ENCODE measurements around the gene MSRB1. TPM values are rescaled to one million over a fixed set of nuclear protein-coding genes. Genes with fewer than 3 reads are reported as not detected.
"Not testable (repeated sequence)": the region's sequence is repeated elsewhere in the genome, so short reads cannot be mapped to it uniquely, and the experiment has no call there.

Gene MSRB1
- total RNA-seq, 1 experiment from 2014 or later, result 116 TPM

DNA sequence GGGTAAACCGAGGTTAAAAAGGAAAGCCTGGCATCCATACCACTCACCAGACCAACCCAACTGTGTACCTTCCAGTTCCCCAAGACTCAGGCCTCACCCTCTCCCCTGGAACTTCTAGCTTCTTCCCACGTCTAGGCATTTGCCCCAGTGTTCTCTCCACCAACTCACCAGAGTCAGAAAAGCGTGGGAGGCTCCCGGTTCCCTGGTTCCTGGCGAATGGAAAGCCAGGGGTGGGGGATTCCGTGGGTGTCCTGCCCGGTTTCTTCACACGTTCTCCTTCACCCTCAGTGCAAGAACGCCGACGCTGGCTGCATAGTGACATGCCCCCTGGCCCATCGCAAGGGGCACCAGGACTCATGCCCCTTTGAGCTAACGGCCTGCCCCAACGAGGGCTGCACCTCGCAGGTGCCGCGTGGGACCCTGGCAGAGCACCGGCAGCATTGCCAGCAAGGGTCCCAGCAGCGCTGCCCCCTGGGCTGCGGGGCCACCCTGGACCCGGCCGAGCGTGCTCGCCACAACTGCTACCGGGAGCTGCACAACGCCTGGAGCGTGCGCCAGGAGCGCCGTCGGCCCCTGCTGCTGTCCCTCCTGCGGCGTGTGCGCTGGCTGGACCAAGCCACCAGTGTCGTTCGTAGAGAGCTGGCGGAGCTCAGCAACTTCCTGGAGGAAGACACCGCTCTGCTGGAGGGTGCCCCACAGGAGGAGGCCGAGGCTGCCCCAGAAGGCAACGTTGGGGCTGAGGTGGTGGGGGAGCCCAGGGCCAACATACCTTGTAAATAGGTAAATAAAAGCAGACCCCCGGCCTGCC is 25.4 kb upstream of the MSRB1 start:
- DNase-seq, result no peak
- Histone ChIP-seq H3K27me3 (no peaks in the 10 kb centered on the region), H3K4me3 (no peak overlapping the region), H3K9me3 (no peaks in the 10 kb centered on the region; the same call in 1 of the 2 replicates), H3K36me3 (peaks cover 31% of the 10 kb centered on the region)

GRCh38 chr16:1966460-1966859 is 23.5 kb upstream of the MSRB1 start, which contains the start of gene RNF151:
Gene RNF151 (plus strand): TSS chr16:1966856. CDS start chr16:1966882, 26 bp downstream.
- no peaks in the 10 kb centered on the region; the same call in 1 of the 2 replicates for H3K9me3 ChIP-seq
- peak within 1 kb of the TSS; percentile 99 for H3K4me3 ChIP-seq
- no peaks in the 10 kb centered on the region for H3K27me3 ChIP-seq
- peaks cover 49% of the 10 kb centered on the region for H3K36me3 ChIP-seq
- DNase-seq, result no peak

- Histone ChIP-seq H3K9me3 (no peaks in the 10 kb centered on the region; the same call in 1 of the 2 replicates), H3K36me3 (peaks cover 55% of the 10 kb centered on the region), H3K4me3 (peak overlapping the region; percentile 99), H3K27me3 (no peaks in the 10 kb centered on the region)
- DNase-seq, result no peak
These were observed 22.5 kb upstream of the MSRB1 start for GRCh38 chr16:1965396-1966001.

GRCh38 chr16:1964506-1965395 is 21.8 kb upstream of the MSRB1 start, which contains the start of gene RPS2:
Gene RPS2 (minus strand): TSS chr16:1964826. CDS start chr16:1964625, 201 bp downstream.
- Histone ChIP-seq H3K27me3 (no peaks in the 10 kb centered on the region), H3K4me3 (peak within 1 kb of the TSS; percentile 99), H3K36me3 (peaks cover 55% of the 10 kb centered on the region), H3K9me3 (no peaks in the 10 kb centered on the region; the same call in 1 of the 2 replicates)
- peak; percentile 100 for DNase-seq

- Histone ChIP-seq H3K9me3 (no peaks in the 10 kb centered on the region; the same call in 1 of the 2 replicates), H3K36me3 (peaks cover 55% of the 10 kb centered on the region), H3K27me3 (no peaks in the 10 kb centered on the region), H3K4me3 (peak overlapping the region; percentile 99)
- DNase-seq, result no peak
These were observed 21.0 kb upstream of the MSRB1 start for GRCh38 chr16:1963806-1964505.

DNA sequence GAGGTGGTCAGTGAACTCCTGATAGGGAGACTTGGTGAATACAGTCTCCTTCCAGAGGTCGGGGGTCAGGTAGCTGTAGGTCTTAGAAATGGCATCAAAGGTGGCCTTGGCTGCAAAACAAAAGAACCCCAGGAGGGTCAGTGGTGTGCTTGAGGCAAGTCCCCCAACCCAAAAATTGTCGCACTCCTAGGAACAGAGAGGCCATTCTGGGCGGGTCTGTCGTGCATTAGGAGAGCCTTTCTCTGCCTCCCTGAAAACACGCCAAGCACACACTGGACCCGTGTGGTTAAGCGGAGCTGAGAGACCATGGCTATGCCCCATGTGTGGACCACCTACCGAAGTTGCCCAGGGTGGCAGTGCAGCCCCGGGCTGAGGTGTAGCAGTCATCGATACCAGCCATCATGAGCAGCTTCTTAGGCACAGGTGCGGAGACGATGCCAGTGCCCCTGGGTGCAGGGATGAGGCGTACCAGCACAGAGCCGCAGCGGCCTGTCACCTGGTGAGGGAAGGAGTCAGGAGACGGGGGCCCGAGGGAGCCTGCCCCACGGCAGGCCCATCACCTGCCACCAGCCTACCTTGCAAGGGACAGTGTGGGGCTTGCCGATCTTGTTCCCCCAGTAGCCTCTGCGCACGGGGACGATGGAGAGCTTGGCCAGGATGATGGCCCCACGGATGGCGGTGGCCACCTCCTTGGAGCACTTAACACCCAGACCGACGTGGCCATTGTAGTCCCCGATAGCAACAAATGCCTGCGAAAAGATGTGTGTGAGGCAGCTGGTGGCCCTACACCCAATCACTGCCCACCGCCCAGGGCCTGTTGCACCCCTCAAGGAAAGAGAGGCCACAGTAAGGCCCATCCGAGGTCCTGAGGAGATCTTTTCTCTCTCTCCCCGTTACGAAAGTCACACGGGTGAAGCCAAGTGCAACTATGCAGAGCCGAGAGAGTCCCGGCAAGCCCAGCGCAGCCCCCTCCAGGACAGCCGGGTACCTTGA is 19.5 kb upstream of the MSRB1 start:
- DNase-seq, H3K27me3 ChIP-seq, H3K9me3 ChIP-seq: not testable (repeated sequence)
- Histone ChIP-seq H3K4me3 (peak overlapping the region; percentile 99), H3K36me3 (peaks cover 55% of the 10 kb centered on the region)

- H3K9me3 ChIP-seq, result no peaks in the 10 kb centered on the region; the same call in 1 of the 2 replicates
- no peaks in the 10 kb centered on the region for H3K27me3 ChIP-seq
- peaks cover 54% of the 10 kb centered on the region for H3K36me3 ChIP-seq
- peak; percentile 58 for DNase-seq
- peak overlapping the region; percentile 99 for H3K4me3 ChIP-seq
These were observed 18.7 kb upstream of the MSRB1 start for GRCh38 chr16:1961651-1962067.

- DNase-seq, result peak; percentile 63
- Histone ChIP-seq H3K36me3 (peaks cover 47% of the 10 kb centered on the region), H3K27me3 (no peaks in the 10 kb centered on the region), H3K9me3 (no peaks in the 10 kb centered on the region; the same call in 1 of the 2 replicates), H3K4me3 (peak overlapping the region; percentile 80)
These were observed 17.9 kb upstream of the MSRB1 start for GRCh38 chr16:1960665-1961630.

GRCh38 chr16:1959269-1960039 is 16.5 kb upstream of the MSRB1 start, which contains the start of gene NDUFB10:
Gene NDUFB10 (plus strand): TSS chr16:1959538. CDS start chr16:1959625, 87 bp downstream.
- Histone ChIP-seq H3K4me3 (peak within 1 kb of the TSS; percentile 80), H3K9me3 (no peaks in the 10 kb centered on the region; the same call in 1 of the 2 replicates), H3K27me3 (no peaks in the 10 kb centered on the region), H3K36me3 (peaks cover 35% of the 10 kb centered on the region)
- DNase-seq, result peak; percentile 95

DNA sequence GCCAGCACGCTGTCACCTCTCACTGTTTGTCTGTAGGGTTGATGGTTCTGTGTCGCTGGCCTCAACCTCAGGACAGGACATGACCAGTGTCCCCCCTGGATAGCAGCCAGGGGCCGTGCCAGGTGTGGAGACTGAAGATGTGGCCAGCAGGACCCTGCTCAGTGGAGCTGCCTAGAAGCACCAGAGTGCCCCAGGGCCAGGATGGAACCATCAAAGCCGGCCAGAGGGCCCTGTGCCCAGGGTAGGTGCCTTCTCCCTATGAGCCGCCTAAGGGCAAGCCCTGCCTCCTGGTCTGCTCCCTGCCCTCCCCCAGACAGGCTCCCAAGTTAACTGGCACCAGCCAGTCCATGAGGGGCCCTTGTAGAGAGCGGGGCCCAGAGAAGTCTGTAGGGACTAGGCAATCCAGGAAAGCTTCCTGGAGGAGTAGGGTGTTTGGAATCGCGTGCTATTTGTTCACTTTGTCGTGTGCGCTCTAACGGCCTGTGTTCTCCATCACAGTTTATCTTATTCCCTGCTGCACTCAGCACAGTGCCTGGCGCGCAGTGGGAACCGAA is 15.8 kb upstream of the MSRB1 start:
- Histone ChIP-seq H3K9me3 (no peaks in the 10 kb centered on the region), H3K36me3 (peaks cover 28% of the 10 kb centered on the region), H3K27me3 (no peaks in the 10 kb centered on the region), H3K4me3 (peak overlapping the region; percentile 80)
- DNase-seq, result no peak

DNA sequence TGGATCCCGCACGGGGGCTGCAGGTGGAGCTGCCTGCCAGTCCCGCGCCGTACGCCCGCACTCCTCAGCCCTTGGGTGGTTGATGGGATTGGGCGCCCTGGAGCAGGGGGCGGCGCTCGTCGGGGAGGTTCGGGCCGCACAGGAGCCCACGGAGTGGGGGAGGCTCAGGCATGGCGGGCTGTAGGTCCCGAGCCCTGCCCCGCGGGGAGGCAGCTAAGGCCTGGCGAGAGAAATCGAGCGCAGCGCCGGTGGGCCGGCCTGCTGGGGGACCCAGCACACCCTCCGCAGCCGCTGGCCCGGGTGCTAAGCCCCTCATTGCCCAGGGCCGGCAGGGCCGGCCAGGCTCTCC is 15.1 kb upstream of the MSRB1 start:
- H3K36me3 ChIP-seq, result peaks cover 21% of the 10 kb centered on the region

DNA sequence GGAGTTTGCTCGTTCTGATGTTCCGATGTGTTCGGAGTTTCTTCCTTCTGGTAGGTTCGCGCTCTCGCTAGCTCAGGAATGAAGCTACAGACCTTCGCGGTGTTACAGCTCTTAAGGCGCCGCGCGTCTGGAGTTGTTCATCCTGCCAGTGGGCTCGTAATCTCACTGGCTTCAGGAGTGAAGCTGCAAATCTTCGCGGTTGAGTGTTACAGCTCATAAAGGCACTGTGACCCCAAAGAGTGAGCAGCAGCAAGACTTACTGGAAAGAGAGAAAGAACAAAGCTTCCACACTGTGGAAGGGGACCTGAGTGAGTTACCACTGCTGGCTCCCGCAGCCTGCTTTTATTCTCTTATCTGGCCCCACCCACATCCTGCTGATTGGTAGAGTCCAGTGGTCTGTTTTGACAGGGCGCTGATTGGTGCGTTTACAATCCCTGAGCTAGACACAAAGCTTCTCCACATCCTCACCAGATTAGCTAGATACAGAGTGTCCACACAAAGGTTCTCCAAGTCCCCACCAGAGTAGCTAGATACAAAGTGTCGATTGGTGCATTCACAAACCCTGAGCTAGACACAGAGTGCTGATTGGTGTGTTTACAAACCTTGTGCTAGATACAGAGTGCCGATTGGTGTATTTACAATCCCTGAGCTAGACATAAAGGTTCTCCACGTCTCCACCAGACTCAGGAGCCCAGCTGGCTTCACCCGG is 14.6 kb upstream of the MSRB1 start:
- H3K4me3 ChIP-seq, H3K27me3 ChIP-seq, DNase-seq, H3K9me3 ChIP-seq: not testable (repeated sequence)
- peaks cover 16% of the 10 kb centered on the region for H3K36me3 ChIP-seq

More for the DNA sequence above, 15.1 kb upstream of the MSRB1 start:
- H3K9me3 ChIP-seq, DNase-seq, H3K27me3 ChIP-seq, H3K4me3 ChIP-seq: not testable (repeated sequence)

DNA sequence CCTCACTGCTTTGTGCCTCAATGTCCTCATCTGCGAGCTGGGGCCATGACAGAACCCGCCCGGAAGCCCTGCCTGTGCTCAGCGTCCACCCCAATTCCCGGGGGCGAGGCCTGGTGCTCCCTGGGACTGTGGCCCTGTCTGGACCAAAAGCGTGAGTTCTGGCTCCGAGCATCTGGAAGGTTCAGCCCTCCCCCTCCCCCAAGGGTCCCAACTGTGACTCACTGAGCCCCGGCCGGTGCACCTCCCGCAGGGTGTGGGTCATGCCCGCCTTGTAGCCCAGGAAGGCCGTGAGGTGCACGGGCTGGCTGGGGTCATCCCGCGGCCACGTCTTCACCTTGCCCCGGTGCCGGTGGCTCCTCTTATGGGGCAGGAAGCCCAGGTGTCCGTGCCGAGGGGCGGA is 10.7 kb upstream of the MSRB1 start:
- H3K36me3 ChIP-seq, result no peaks in the 10 kb centered on the region
- no peaks in the 10 kb centered on the region for H3K27me3 ChIP-seq
- H3K4me3 ChIP-seq, result no peak overlapping the region
- no peak for DNase-seq
- H3K9me3 ChIP-seq, result no peaks in the 10 kb centered on the region
